Panc1 (cell line): Measurements from ENCODE around the gene LYPD6B.

Experiments used
- POLR2AphosphoS5 ChIP-seq: IDR thresholded peaks from 2 replicates; pipeline ENCODE4 v1.6.1; 2012; ENCODE audit warnings: mild to moderate bottlenecking, low read depth, low read length, moderate library complexity
- SIN3A ChIP-seq: IDR thresholded peaks from 2 replicates; pipeline ENCODE4 v1.6.1; 2012; ENCODE audit warnings: low read depth, mild to moderate bottlenecking, low read length, moderate library complexity, borderline replicate concordance; ENCODE audit not compliant: insufficient read depth
- TF ChIP-seq, protein P1 (sequence below), 2 experiments: IDR thresholded peaks; 2 replicates each; pipeline ENCODE4 v1.6.1; 2011 to 2012; ENCODE audit warnings: low read depth in 2 of 2, control low read depth in 1 of 2, low read length in 1 of 2, mild to moderate bottlenecking in 1 of 2, moderate library complexity in 1 of 2; ENCODE audit not compliant: insufficient read depth in 1 of 2
- TF ChIP-seq, protein P2 (sequence below): fragments of 450-650 bp; IDR thresholded peaks from 2 replicates; pipeline ENCODE4 v1.5.1; 2017; ENCODE audit warnings: mild to moderate bottlenecking

DNA sequence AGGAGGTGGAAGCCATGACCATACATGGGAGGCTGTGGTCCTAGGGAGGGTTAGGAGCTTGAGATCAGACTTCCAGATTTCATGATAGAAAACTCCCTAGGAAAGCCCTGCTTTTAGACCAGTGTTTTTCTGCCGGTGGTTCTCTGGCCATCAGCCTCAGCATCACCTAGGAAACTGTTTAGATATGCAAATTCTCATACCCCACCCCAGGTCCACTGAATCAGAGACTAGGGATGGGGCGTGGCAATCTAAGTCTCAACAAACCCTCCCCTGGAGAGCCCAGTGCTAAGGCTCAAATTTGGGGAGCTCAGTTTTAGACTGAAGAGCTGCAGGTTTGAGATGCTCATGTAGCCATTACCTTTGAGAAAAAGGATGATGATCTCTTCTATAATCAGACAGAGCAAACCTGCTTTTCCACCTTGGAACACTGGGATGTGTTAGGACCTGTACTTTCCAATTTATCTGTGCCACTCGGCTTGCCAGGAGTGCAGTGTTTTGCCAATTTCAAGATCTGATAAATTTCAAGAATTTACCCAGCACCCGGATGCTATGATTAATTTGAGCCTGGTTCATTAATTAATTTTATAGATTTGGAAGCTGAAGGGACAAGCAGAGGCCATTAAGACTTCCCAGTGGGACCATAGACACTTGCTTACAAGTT lies 31.5 kb upstream of the LYPD6B start:
- TF ChIP-seq, protein P1, sequence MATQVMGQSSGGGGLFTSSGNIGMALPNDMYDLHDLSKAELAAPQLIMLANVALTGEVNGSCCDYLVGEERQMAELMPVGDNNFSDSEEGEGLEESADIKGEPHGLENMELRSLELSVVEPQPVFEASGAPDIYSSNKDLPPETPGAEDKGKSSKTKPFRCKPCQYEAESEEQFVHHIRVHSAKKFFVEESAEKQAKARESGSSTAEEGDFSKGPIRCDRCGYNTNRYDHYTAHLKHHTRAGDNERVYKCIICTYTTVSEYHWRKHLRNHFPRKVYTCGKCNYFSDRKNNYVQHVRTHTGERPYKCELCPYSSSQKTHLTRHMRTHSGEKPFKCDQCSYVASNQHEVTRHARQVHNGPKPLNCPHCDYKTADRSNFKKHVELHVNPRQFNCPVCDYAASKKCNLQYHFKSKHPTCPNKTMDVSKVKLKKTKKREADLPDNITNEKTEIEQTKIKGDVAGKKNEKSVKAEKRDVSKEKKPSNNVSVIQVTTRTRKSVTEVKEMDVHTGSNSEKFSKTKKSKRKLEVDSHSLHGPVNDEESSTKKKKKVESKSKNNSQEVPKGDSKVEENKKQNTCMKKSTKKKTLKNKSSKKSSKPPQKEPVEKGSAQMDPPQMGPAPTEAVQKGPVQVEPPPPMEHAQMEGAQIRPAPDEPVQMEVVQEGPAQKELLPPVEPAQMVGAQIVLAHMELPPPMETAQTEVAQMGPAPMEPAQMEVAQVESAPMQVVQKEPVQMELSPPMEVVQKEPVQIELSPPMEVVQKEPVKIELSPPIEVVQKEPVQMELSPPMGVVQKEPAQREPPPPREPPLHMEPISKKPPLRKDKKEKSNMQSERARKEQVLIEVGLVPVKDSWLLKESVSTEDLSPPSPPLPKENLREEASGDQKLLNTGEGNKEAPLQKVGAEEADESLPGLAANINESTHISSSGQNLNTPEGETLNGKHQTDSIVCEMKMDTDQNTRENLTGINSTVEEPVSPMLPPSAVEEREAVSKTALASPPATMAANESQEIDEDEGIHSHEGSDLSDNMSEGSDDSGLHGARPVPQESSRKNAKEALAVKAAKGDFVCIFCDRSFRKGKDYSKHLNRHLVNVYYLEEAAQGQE (IDR thresholded peaks at IDR 0.05; ENCODE audit: insufficient read depth in 1 of 2, low read depth in 2 of 2, low read length in 1 of 2), result no peak
- TF ChIP-seq, protein P2, sequence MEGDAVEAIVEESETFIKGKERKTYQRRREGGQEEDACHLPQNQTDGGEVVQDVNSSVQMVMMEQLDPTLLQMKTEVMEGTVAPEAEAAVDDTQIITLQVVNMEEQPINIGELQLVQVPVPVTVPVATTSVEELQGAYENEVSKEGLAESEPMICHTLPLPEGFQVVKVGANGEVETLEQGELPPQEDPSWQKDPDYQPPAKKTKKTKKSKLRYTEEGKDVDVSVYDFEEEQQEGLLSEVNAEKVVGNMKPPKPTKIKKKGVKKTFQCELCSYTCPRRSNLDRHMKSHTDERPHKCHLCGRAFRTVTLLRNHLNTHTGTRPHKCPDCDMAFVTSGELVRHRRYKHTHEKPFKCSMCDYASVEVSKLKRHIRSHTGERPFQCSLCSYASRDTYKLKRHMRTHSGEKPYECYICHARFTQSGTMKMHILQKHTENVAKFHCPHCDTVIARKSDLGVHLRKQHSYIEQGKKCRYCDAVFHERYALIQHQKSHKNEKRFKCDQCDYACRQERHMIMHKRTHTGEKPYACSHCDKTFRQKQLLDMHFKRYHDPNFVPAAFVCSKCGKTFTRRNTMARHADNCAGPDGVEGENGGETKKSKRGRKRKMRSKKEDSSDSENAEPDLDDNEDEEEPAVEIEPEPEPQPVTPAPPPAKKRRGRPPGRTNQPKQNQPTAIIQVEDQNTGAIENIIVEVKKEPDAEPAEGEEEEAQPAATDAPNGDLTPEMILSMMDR, result no peak
- TF ChIP-seq POLR2AphosphoS5, result no peak
- TF ChIP-seq SIN3A, result no peak
